Measurements from ENCODE around the gene PHYKPL.

PHYKPL gene

GRCh38 chr5:178223828-178224335 lies 8.7 kb downstream of the PHYKPL start:
- DNase-seq (ENCODE audit: low read depth), result no peak

GRCh38 chr5:178223196-178223773 lies 9.3 kb downstream of the PHYKPL start:
- no peak for DNase-seq (ENCODE audit: low read depth)

GRCh38 chr5:178222292-178222691 lies 10.3 kb downstream of the PHYKPL start:
- no peak for DNase-seq (ENCODE audit: low read depth)

GRCh38 chr5:178221853-178222252 lies 10.7 kb downstream of the PHYKPL start:
- no peak for DNase-seq (ENCODE audit: low read depth)

GRCh38 chr5:178221282-178221681 lies 11.3 kb downstream of the PHYKPL start:
- no peak for DNase-seq (ENCODE audit: low read depth)

- no peak for DNase-seq (ENCODE audit: low read depth)
These were observed 13.8 kb downstream of the PHYKPL start for GRCh38 chr5:178218827-178219226.

GRCh38 chr5:178218237-178218776 lies 14.3 kb downstream of the PHYKPL start:
- no peak for DNase-seq (ENCODE audit: low read depth)

- no peak for DNase-seq (ENCODE audit: low read depth)
These were observed 15.8 kb downstream of the PHYKPL start for GRCh38 chr5:178216779-178217178.

- no peak for DNase-seq (ENCODE audit: low read depth)
These were observed 16.5 kb downstream of the PHYKPL start for GRCh38 chr5:178216088-178216534.

- no peak for DNase-seq (ENCODE audit: low read depth)
These were observed 17.2 kb downstream of the PHYKPL start for GRCh38 chr5:178215280-178216002.

GRCh38 chr5:178214160-178214803 lies 18.3 kb downstream of the PHYKPL start:
- DNase-seq (ENCODE audit: low read depth), result no peak

- no peak for DNase-seq (ENCODE audit: low read depth)
These were observed 18.9 kb downstream of the PHYKPL start for GRCh38 chr5:178213748-178214151.

GRCh38 chr5:178213003-178213461 lies 19.6 kb downstream of the PHYKPL start:
- no peak for DNase-seq (ENCODE audit: low read depth)

GRCh38 chr5:178212241-178213002 lies 20.2 kb downstream of the PHYKPL start:
- no peak for DNase-seq (ENCODE audit: low read depth)

GRCh38 chr5:178211095-178212048 lies 21.2 kb downstream of the PHYKPL start:
- DNase-seq (ENCODE audit: low read depth), result no peak

GRCh38 chr5:178210686-178211085 lies 21.9 kb downstream of the PHYKPL start:
- DNase-seq (ENCODE audit: low read depth), result no peak

GRCh38 chr5:178210073-178210535 lies 22.5 kb downstream of the PHYKPL start:
- no peak for DNase-seq (ENCODE audit: low read depth)

GRCh38 chr5:178209334-178210072 lies 23.1 kb downstream of the PHYKPL start:
- no peak for DNase-seq (ENCODE audit: low read depth)

GRCh38 chr5:178208540-178209227 lies 23.9 kb downstream of the PHYKPL start:
- no peak for DNase-seq (ENCODE audit: low read depth)
